ENCODE results near the gene NODAL. TPM values are rescaled to one million over a fixed set of nuclear protein-coding genes. Genes with fewer than 3 reads are reported as not detected.

The NODAL gene
- total and polyA plus RNA-seq, 2 donors from 2014 or later, result not detected

GRCh38 chr10:70445718-70446657 lies 4.5 kb upstream of the NODAL start:
- no peak overlapping the region for H3K9ac ChIP-seq (ENCODE audit: low read length in 3 of 3)
- no peak overlapping the region for H3K4me3 ChIP-seq (ENCODE audit: low read length in 3 of 3)
- H3K36me3 ChIP-seq (ENCODE audit: control insufficient read depth in 2 of 3, insufficient read depth in 3 of 3, low read length in 3 of 3), result no peaks in the 10 kb centered on the region
- H3K4me1 ChIP-seq (ENCODE audit: control insufficient read depth in 2 of 3, insufficient read depth in 2 of 3, low read depth in 1 of 3, low read length in 3 of 3), result peaks cover 0 to 4% (median 0%) of the 10 kb centered on the region in 3 donors
- FAIRE-seq (no peak), DNase-seq (peak in 2 of 5 donors; percentile 19 to 72)
- intact Hi-C loops (cut with DNase I), result no loop called here
- H3K27me3 ChIP-seq (ENCODE audit: control insufficient read depth, insufficient read depth, low read length), result peaks cover 15% of the 10 kb centered on the region
- TF ChIP-seq, protein P1, sequence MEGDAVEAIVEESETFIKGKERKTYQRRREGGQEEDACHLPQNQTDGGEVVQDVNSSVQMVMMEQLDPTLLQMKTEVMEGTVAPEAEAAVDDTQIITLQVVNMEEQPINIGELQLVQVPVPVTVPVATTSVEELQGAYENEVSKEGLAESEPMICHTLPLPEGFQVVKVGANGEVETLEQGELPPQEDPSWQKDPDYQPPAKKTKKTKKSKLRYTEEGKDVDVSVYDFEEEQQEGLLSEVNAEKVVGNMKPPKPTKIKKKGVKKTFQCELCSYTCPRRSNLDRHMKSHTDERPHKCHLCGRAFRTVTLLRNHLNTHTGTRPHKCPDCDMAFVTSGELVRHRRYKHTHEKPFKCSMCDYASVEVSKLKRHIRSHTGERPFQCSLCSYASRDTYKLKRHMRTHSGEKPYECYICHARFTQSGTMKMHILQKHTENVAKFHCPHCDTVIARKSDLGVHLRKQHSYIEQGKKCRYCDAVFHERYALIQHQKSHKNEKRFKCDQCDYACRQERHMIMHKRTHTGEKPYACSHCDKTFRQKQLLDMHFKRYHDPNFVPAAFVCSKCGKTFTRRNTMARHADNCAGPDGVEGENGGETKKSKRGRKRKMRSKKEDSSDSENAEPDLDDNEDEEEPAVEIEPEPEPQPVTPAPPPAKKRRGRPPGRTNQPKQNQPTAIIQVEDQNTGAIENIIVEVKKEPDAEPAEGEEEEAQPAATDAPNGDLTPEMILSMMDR (IDR thresholded peaks at IDR 0.05; ENCODE audit: borderline replicate concordance, extremely low read depth, insufficient read depth), result no peak
- H3K9me3 ChIP-seq (ENCODE audit: control insufficient read depth in 2 of 3, insufficient read depth in 1 of 3, low read length in 3 of 3), result no peaks in the 10 kb centered on the region
- H3K27ac ChIP-seq (ENCODE audit: low read depth in 2 of 2, low read length in 2 of 2), result no peak overlapping the region

GRCh38 chr10:70444744-70445143 lies 3.3 kb upstream of the NODAL start:
- peaks cover 0 to 9% (median 0%) of the 10 kb centered on the region in 3 donors for H3K4me1 ChIP-seq (ENCODE audit: control insufficient read depth in 2 of 3, insufficient read depth in 2 of 3, low read depth in 1 of 3, low read length in 3 of 3)
- H3K36me3 ChIP-seq (ENCODE audit: control insufficient read depth in 2 of 3, insufficient read depth in 3 of 3, low read length in 3 of 3), result no peaks in the 10 kb centered on the region
- no peak overlapping the region for H3K9ac ChIP-seq (ENCODE audit: low read length in 3 of 3)
- peaks cover 23% of the 10 kb centered on the region for H3K27me3 ChIP-seq (ENCODE audit: control insufficient read depth, insufficient read depth, low read length)
- TF ChIP-seq, protein P1 (IDR thresholded peaks at IDR 0.05; ENCODE audit: borderline replicate concordance, extremely low read depth, insufficient read depth), result no peak
- H3K27ac ChIP-seq (ENCODE audit: low read depth in 2 of 2, low read length in 2 of 2), result no peak overlapping the region
- FAIRE-seq (no peak), DNase-seq (peak in 1 of 5 donors; percentile 2)
- no peak overlapping the region for H3K4me3 ChIP-seq (ENCODE audit: low read length in 3 of 3)
- intact Hi-C loops (cut with DNase I), result no loop called here
- H3K9me3 ChIP-seq (ENCODE audit: control insufficient read depth in 2 of 3, insufficient read depth in 1 of 3, low read length in 3 of 3), result no peaks in the 10 kb centered on the region

DNA sequence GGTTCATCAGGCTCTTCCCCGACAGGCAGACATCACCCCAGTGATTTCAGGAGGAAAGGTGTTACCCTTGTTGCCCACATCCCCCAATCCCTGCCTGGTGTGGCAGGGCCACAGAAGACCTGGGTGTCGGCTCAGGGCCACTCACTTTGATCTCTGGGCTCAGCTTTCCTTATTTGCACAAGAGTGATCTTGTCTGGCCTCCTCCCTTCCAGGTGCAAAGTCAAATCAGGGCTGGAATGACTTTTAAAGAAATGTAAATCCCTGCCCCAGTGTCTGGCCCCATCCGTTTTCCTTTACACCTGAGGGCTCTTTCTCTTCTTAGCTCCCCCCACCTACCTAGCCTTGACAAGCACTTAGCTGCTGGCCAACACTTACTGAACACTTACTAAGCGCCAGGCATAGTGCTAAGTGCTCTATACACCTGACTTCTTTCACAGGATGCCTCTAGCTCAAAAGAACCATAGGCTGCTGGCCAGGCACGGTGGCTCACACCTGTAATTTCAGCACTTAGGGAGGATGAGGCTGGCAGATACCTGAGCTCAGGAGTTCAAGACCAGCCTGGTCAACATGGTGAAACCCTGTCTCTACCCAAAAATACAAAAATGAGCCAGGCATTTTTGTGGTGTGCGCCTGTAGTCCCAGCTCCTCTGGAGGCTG lies 979 bp upstream of the NODAL start:
- H3K9me3 ChIP-seq (ENCODE audit: control insufficient read depth in 2 of 3, insufficient read depth in 1 of 3, low read length in 3 of 3), result no peaks in the 10 kb centered on the region
- TF ChIP-seq, protein P1 (IDR thresholded peaks at IDR 0.05; ENCODE audit: borderline replicate concordance, extremely low read depth, insufficient read depth), result no peak
- DNase-seq (peak in 1 of 5 donors; percentile 18), FAIRE-seq (no peak)
- no peaks in the 10 kb centered on the region for H3K36me3 ChIP-seq (ENCODE audit: control insufficient read depth in 2 of 3, insufficient read depth in 3 of 3, low read length in 3 of 3)
- no peak overlapping the region for H3K4me3 ChIP-seq (ENCODE audit: low read length in 3 of 3)
- H3K4me1 ChIP-seq (ENCODE audit: control insufficient read depth in 2 of 3, insufficient read depth in 2 of 3, low read depth in 1 of 3, low read length in 3 of 3), result peaks cover 0 to 9% (median 0%) of the 10 kb centered on the region in 3 donors
- peaks cover 23% of the 10 kb centered on the region for H3K27me3 ChIP-seq (ENCODE audit: control insufficient read depth, insufficient read depth, low read length)
- intact Hi-C loops (cut with DNase I), result no loop called here
- no peak overlapping the region for H3K9ac ChIP-seq (ENCODE audit: low read length in 3 of 3)
- H3K27ac ChIP-seq (ENCODE audit: low read depth in 2 of 2, low read length in 2 of 2), result no peak overlapping the region
